Transverse colon (tissue), 4 donors: Measurements from ENCODE around the gene PHLDA2. TPM values are rescaled to one million over a fixed set of nuclear protein-coding genes. Genes with fewer than 3 reads are reported as not detected.

Source experiments
- DNase-seq: peaks from one replicate; pipeline ENCODE4 v3.0.0-alpha.2; 2019
- H3K27ac ChIP-seq, 4 donors: fragments of 200-600 bp; sonication (generic); 2 replicates each; pipeline ENCODE4 v1.5.1; 2016 to 2018; ENCODE audit warnings: inconsistent platforms in 4 of 4
- H3K27me3 ChIP-seq: fragments of 200-600 bp; sonication (generic); 2 replicates; pipeline ENCODE4 v1.5.1; 2017; ENCODE audit warnings: inconsistent platforms
- H3K36me3 ChIP-seq, 4 donors: fragments of 200-600 bp; sonication (generic); 2 replicates each; pipeline ENCODE4 v1.5.1; 2017 to 2019; ENCODE audit warnings: inconsistent platforms in 4 of 4
- H3K4me1 ChIP-seq, 4 donors: fragments of 200-600 bp; sonication (generic); 2 replicates each; pipeline ENCODE4 v1.5.1; 2017 to 2020; ENCODE audit warnings: inconsistent platforms in 4 of 4
- H3K4me3 ChIP-seq, 4 donors: fragments of 200-600 bp; sonication (generic); 1 replicate in 1 of 4; 2 replicates in 3 of 4; pipeline versions ENCODE4 v1.5.1 to v1.6.1; 2017 to 2019; ENCODE audit warnings: inconsistent platforms in 4 of 4
- H3K9me3 ChIP-seq, 2 donors: fragments of 200-600 bp; sonication (generic); 2 replicates each; pipeline ENCODE4 v1.5.1; 2017 to 2019; ENCODE audit warnings: inconsistent platforms in 2 of 2
- EP300 ChIP-seq: sonication (generic); formaldehyde crosslinking; IDR thresholded peaks from one replicate; pipeline ENCODE4 v1.6.1; 2017; ENCODE audit warnings: antibody characterized with exemption, low read depth
- POLR2A ChIP-seq: fragments of 450-650 bp; IDR thresholded peaks from one replicate; pipeline ENCODE4 v1.6.1; 2016; ENCODE audit warnings: antibody characterized with exemption, mild to moderate bottlenecking, moderate library complexity
- POLR2AphosphoS5 ChIP-seq, 3 donors: sonication (generic); formaldehyde crosslinking; IDR thresholded peaks; one replicate each; pipeline ENCODE4 v1.6.1; 2016; ENCODE audit warnings: antibody characterized with exemption in 3 of 3
- WGBS, 2 donors: methylation state at CpG; one replicate each; pipeline ENCODE4 v1.1.5; 2018; ENCODE audit warnings: low coverage in 1 of 2; 5-methylcytosine and 5-hydroxymethylcytosine counted together
- in situ Hi-C, 4 donors: fragments of 200-750 bp; cut with MboI; loops; one replicate each; pipeline versions ENCODE4 v1.15.0 to v1.15.1; 2017; ENCODE audit warnings: low sequenced_read_pairs in 3 of 4, low pct_ligation_motif_present in 1 of 4, low pct_unique_long_range_greater_than_20kb in 1 of 4
- intact Hi-C: fragments of 100-400 bp; cut with DNase I; formaldehyde crosslinking; loops from one replicate; pipeline ENCODE4 v1.15.1; 2023; ENCODE audit warnings: low total_unique reads
- total RNA-seq, 4 donors: library from RNA; depleted of rRNA; stranded (reverse); fragments of >200 nt; gene quantifications; one replicate each; pipeline ENCODE4 v1.1.0, GENCODE V29; 2016
- TF ChIP-seq, protein P1 (sequence below), 5 experiments: fragments of 200-600 bp in 3 of 5; fragments of 450-650 bp in 2 of 5; sonication (generic) in 3 of 5; IDR thresholded peaks; 1 replicate in 2 of 5; 2 replicates in 3 of 5; pipeline ENCODE4 v1.5.1; 2016 to 2017; ENCODE audit warnings: antibody characterized with exemption in 5 of 5, inconsistent platforms in 3 of 5, mild to moderate bottlenecking in 2 of 5, moderate library complexity in 1 of 5

The PHLDA2 gene
- total RNA-seq, 4 donors from 2014 or later, result 8.2 to 16.2 TPM; not detected in 2

DNA sequence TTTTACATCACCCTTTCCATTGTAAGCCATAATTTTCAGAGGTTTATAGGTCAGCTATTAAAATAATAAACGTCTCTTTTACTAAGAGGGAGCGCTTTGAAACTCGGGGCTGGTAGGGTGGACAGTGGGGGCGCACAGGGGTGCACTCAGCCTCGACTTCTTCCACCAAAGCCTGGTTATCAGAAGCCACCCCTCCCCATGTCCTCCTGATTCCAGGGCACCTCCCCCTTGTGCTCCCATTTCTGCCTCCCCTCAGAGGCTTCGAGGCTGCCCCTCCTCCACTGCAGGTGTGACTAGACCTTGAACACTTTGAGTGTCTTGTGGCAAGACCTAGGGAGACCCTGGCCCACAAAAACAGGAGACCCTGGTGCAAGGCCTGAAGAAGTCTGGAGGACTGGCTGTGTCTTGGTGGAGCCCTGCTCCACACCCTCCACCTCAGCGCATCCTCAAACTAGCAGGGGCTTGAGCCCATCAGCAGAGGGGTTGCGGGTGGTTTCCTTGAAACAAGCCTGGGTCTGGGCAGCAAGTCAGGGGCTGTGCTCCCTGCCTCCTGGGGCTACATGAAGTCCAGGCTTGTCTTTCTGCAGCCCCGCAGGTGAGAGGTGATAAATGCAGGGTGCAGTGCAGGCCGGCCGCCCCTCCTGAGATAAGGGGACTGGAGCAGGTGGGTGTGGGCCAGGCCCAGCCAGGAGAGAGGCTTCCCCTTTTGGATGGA is 46.7 kb downstream of the PHLDA2 start:
- peak overlapping the region in 1 of 4 donors; percentile 65 for H3K4me3 ChIP-seq
- no peaks in the 10 kb centered on the region for H3K9me3 ChIP-seq
- peak overlapping the region in 1 of 4 donors; percentile 9 for H3K27ac ChIP-seq
- WGBS, 2 donors, result 67% methylated on average over 8 of the region's 11 CpGs; no CpG with 5 or more reads in 1 of the 2 donors
- H3K4me1 ChIP-seq, result peaks cover 6 to 29% (median 25%) of the 10 kb centered on the region in 4 donors
- no peaks in the 10 kb centered on the region for H3K36me3 ChIP-seq
- DNase-seq, result no peak
- in situ Hi-C loops, result loop anchor here in 2 of 4 donors (25.0 kb wide), 2 partner anchors 445 to 570 kb away; partner anchors contain the start of genes C11orf21 (in 1 of the 2), KCNQ1 (in 1 of the 2), TRPM5 (in 1 of the 2) and TSPAN32 (in 1 of the 2)
- H3K27me3 ChIP-seq, result peaks cover 17% of the 10 kb centered on the region
- intact Hi-C loops, result loop anchor here (5.0 to 10.0 kb wide), 2 partner anchors 108 to 565 kb away; no protein-coding TSS in a partner anchor
- no peak for TF ChIP-seq POLR2A
- TF ChIP-seq EP300, result no peak
- no peak for TF ChIP-seq POLR2AphosphoS5 (IDR thresholded peaks at IDR 0.05)
- TF ChIP-seq, protein P1, sequence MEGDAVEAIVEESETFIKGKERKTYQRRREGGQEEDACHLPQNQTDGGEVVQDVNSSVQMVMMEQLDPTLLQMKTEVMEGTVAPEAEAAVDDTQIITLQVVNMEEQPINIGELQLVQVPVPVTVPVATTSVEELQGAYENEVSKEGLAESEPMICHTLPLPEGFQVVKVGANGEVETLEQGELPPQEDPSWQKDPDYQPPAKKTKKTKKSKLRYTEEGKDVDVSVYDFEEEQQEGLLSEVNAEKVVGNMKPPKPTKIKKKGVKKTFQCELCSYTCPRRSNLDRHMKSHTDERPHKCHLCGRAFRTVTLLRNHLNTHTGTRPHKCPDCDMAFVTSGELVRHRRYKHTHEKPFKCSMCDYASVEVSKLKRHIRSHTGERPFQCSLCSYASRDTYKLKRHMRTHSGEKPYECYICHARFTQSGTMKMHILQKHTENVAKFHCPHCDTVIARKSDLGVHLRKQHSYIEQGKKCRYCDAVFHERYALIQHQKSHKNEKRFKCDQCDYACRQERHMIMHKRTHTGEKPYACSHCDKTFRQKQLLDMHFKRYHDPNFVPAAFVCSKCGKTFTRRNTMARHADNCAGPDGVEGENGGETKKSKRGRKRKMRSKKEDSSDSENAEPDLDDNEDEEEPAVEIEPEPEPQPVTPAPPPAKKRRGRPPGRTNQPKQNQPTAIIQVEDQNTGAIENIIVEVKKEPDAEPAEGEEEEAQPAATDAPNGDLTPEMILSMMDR (IDR thresholded peaks at IDR 0.05), result no peak

GRCh38 chr11:2881981-2882375 is 47.2 kb downstream of the PHLDA2 start:
- no peak overlapping the region for H3K27ac ChIP-seq
- H3K4me3 ChIP-seq, result no peak overlapping the region
- no peak for DNase-seq
- 50 to 59% methylated on average over 2 to 12 of the region's 12 CpGs for WGBS, 2 donors
- TF ChIP-seq, protein P1 (IDR thresholded peaks at IDR 0.05), result no peak
- TF ChIP-seq POLR2AphosphoS5 (IDR thresholded peaks at IDR 0.05) (no peak), EP300 (no peak), POLR2A (no peak)
- peaks cover 6 to 29% (median 25%) of the 10 kb centered on the region in 4 donors for H3K4me1 ChIP-seq
- H3K36me3 ChIP-seq, result no peaks in the 10 kb centered on the region
- in situ Hi-C loops, result loop anchor here in 2 of 4 donors (25.0 kb wide), 2 partner anchors 445 to 570 kb away; partner anchors contain the start of genes C11orf21 (in 1 of the 2), KCNQ1 (in 1 of the 2), TRPM5 (in 1 of the 2) and TSPAN32 (in 1 of the 2)
- H3K9me3 ChIP-seq, result no peaks in the 10 kb centered on the region
- peaks cover 17% of the 10 kb centered on the region for H3K27me3 ChIP-seq
- intact Hi-C loops, result loop anchor here (5.0 to 10.0 kb wide), 2 partner anchors 107 to 565 kb away; no protein-coding TSS in a partner anchor

DNA sequence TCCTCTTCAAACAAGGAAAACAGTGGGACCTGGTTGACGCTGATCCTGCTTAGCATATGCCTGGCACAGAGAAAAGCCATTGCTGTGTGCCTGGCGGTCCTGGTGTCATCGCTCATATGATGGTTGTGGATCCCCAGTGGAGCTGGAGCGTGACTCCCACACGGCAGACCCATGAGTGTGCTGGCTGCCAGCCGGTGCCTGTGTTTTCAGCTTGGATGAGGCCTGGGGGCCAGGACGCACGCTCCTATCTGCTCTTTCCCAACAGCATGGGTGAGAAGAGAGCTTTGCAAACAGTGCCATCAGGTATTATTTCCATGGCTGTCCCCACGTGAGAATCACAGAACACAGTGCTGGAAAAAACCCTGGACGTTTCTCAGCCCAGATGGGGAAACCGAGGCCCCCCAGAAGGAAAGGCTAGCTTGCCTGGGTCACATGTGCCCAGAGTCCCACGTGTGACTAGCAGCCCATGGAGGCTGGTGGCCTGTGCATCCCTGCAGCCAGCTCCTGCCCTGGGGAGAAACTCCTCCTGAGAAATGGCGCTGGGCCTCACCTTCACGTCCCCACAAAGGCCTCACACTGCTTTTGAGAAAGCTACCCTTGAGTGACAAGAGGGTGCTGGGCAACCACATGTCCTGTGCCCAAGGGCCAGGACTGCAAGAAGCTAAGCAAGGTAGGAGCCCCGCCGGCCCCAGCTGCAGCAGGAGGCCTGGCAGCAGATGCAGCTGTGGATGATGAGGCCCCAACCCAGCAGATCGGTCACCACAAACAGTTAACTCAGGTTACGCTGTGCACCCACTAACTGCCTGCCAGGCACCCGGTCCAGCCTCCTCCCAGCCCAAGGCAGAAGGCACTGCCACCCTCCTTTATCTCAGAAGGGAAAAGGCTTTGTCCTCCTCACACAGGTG is 47.9 kb downstream of the PHLDA2 start:
- DNase-seq, result no peak
- in situ Hi-C loops, result loop anchor here in 2 of 4 donors (25.0 kb wide), 2 partner anchors 444 to 569 kb away; partner anchors contain the start of genes C11orf21 (in 1 of the 2), KCNQ1 (in 1 of the 2), TRPM5 (in 1 of the 2) and TSPAN32 (in 1 of the 2)

More for the DNA sequence above, 47.9 kb downstream of the PHLDA2 start:
- no peak overlapping the region for H3K4me3 ChIP-seq
- peaks cover 17% of the 10 kb centered on the region for H3K27me3 ChIP-seq
- intact Hi-C loops, result loop anchor here (5.0 to 10.0 kb wide), 2 partner anchors 107 to 564 kb away; no protein-coding TSS in a partner anchor
- H3K36me3 ChIP-seq, result no peaks in the 10 kb centered on the region
- H3K9me3 ChIP-seq, result no peaks in the 10 kb centered on the region
- TF ChIP-seq POLR2AphosphoS5 (IDR thresholded peaks at IDR 0.05) (no peak), POLR2A (no peak), EP300 (no peak)
- TF ChIP-seq, protein P1 (IDR thresholded peaks at IDR 0.05), result no peak
- whole genome bisulfite sequencing, 2 donors, result 89 to 93% methylated on average over 3 to 17 of the region's 19 CpGs
- peaks cover under 1 to 25% (median 19%) of the 10 kb centered on the region in 4 donors for H3K4me1 ChIP-seq
- H3K27ac ChIP-seq, result no peak overlapping the region
